Neural cell (in vitro differentiated cells): ENCODE results near the gene PHACTR1. TPM values are rescaled to one million over a fixed set of nuclear protein-coding genes. Genes with fewer than 3 reads are reported as not detected.

Source experiments
- H2AFZ ChIP-seq: fragments of 200-600, 300-800 bp; sonication (generic), shearing (Covaris generic); 2 replicates; pipeline ENCODE4 v1.6.0; 2014; ENCODE audit warnings: low read depth, mild to moderate bottlenecking, antibody characterized with exemption, low read length, moderate library complexity
- H3F3A ChIP-seq: fragments of 200-600 bp; shearing (Covaris generic); 2 replicates; pipeline ENCODE4 v1.6.1; 2016; ENCODE audit warnings: mild to moderate bottlenecking, moderate library complexity, mixed read lengths, antibody characterized with exemption, low read length; ENCODE audit not compliant: insufficient read depth, poor library complexity, severe bottlenecking
- H3K27ac ChIP-seq: fragments of 200-600, 300-800 bp; sonication (generic), shearing (Covaris generic); 2 replicates; pipeline ENCODE4 v1.5.1; 2014; ENCODE audit warnings: mild to moderate bottlenecking, low read length, moderate library complexity
- H3K27me3 ChIP-seq: fragments of 300-800, 200-600 bp; sonication (generic), shearing (Covaris generic); 2 replicates; pipeline ENCODE4 v1.6.0; 2014; ENCODE audit warnings: mild to moderate bottlenecking, low read depth, low read length, moderate library complexity; ENCODE audit not compliant: insufficient read depth
- H3K36me3 ChIP-seq: fragments of 300-800, 200-600 bp; sonication (generic), shearing (Covaris generic); 2 replicates; pipeline ENCODE4 v1.5.1; 2014; ENCODE audit warnings: mild to moderate bottlenecking, antibody characterized with exemption, low read length, moderate library complexity; ENCODE audit not compliant: insufficient read depth
- H3K4me2 ChIP-seq: fragments of 300-800, 200-600 bp; sonication (generic), shearing (Covaris generic); 2 replicates; pipeline ENCODE4 v1.6.0; 2014; ENCODE audit warnings: mild to moderate bottlenecking, low read length
- H3K4me3 ChIP-seq: fragments of 300-800, 200-600 bp; sonication (generic), shearing (Covaris generic); 2 replicates; pipeline ENCODE4 v1.5.1; 2014; ENCODE audit warnings: mild to moderate bottlenecking, low read length, moderate library complexity
- H3K79me2 ChIP-seq: fragments of 200-600 bp; shearing (Covaris generic); replicated peaks from 2 replicates; pipeline ENCODE4 v1.6.0; 2014; ENCODE audit warnings: mild to moderate bottlenecking, low read length, moderate library complexity; ENCODE audit not compliant: insufficient read depth
- H3K9ac ChIP-seq: fragments of 300-800, 200-600 bp; sonication (generic), shearing (Covaris generic); 2 replicates; pipeline ENCODE4 v1.6.1; 2016; ENCODE audit warnings: mild to moderate bottlenecking, low read length, mixed read lengths
- H3K9me2 ChIP-seq: fragments of 200-600 bp; shearing (Covaris generic); 2 replicates; pipeline ENCODE4 v1.6.1; 2016; ENCODE audit warnings: mild to moderate bottlenecking, low read length, mixed read lengths; ENCODE audit not compliant: insufficient read depth
- H3K9me3 ChIP-seq: fragments of 200-600, 300-800 bp; sonication (generic), shearing (Covaris generic); 2 replicates; pipeline ENCODE4 v1.6.1; 2016; ENCODE audit warnings: mild to moderate bottlenecking, mixed run types, low read length, moderate library complexity, mixed read lengths
- H4K20me1 ChIP-seq: fragments of 200-600 bp; shearing (Covaris generic); 2 replicates; pipeline ENCODE4 v1.6.1; 2016; ENCODE audit warnings: mild to moderate bottlenecking, mixed run types; ENCODE audit not compliant: insufficient read depth
- EP300 ChIP-seq: fragments of 450-650 bp; conservative IDR thresholded peaks from 2 replicates; pipeline ENCODE4 v1.6.1; 2014; ENCODE audit warnings: antibody characterized with exemption, mild to moderate bottlenecking, moderate library complexity; ENCODE audit not compliant: poor library complexity, severe bottlenecking
- EZH2 ChIP-seq: fragments of 200-600, 300-800 bp; shearing (Covaris generic), sonication (generic); IDR thresholded peaks from 2 replicates; pipeline ENCODE4 v1.6.1; 2014; ENCODE audit warnings: antibody characterized with exemption, low read length, borderline replicate concordance, mild to moderate bottlenecking; ENCODE audit not compliant: insufficient read depth, poor library complexity, severe bottlenecking
- MXI1 ChIP-seq: fragments of 450-650 bp; conservative IDR thresholded peaks from 2 replicates; pipeline ENCODE4 v1.6.1; 2014; ENCODE audit warnings: antibody characterized with exemption, mild to moderate bottlenecking; ENCODE audit not compliant: poor library complexity, severe bottlenecking
- POLR2AphosphoS5 ChIP-seq: IDR thresholded peaks from 2 replicates; pipeline ENCODE4 v1.6.1; 2012
- RAD21 ChIP-seq: fragments of 450-650 bp; conservative IDR thresholded peaks from 2 replicates; pipeline ENCODE4 v1.6.1; 2014; ENCODE audit warnings: antibody characterized with exemption, mild to moderate bottlenecking, moderate library complexity
- SMC3 ChIP-seq: fragments of 450-650 bp; conservative IDR thresholded peaks from 2 replicates; pipeline ENCODE4 v1.6.1; 2014; ENCODE audit warnings: antibody characterized with exemption, mild to moderate bottlenecking, moderate library complexity; ENCODE audit not compliant: poor library complexity
- TAF1 ChIP-seq: IDR thresholded peaks from 2 replicates; pipeline ENCODE4 v1.6.1; 2012; ENCODE audit warnings: low read depth
- polyA plus RNA-seq: library from polyadenylated mRNA; depleted of rRNA; stranded (reverse); fragments of >200 nt; gene quantifications from 2 replicates; pipeline ENCODE4 v1.2.3, GENCODE V29; 2014
- TF ChIP-seq, protein P1 (sequence below): IDR thresholded peaks from 2 replicates; pipeline ENCODE4 v1.6.1; 2012; ENCODE audit warnings: borderline replicate concordance
- TF ChIP-seq, protein P2 (sequence below): fragments of 450-650 bp; IDR thresholded peaks from 2 replicates; pipeline ENCODE4 v1.5.1; 2014; ENCODE audit warnings: antibody characterized with exemption, mild to moderate bottlenecking, moderate library complexity; ENCODE audit not compliant: poor library complexity, severe bottlenecking

PHACTR1 gene
- polyA plus RNA-seq, 1 donor from 2014 or later = 7.8 TPM

DNA sequence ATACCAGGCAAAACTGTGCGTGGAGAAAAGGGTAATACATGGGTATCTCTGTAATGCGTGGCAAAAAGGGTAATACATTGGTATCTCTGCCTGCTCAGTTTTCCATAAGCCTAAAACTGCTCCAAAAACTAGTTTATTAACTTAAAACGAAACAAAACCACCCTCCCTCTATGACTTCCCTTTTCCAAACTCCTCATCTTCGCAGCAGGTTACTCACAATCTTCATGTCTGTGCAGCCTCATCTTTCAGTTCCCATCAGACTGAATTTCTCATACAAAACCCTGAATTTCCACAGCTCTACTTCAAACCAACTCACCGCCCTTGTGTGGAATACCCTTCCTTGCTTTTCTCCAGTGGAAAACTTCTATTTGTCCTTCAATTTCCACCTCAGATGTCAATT, 199.4 kb downstream of the PHACTR1 start:
- H3K27ac ChIP-seq = no peak overlapping the region
- no peaks in the 10 kb centered on the region for H3F3A ChIP-seq
- H3K9me3 ChIP-seq = no peaks in the 10 kb centered on the region
- H3K4me3 ChIP-seq = no peak overlapping the region
- no peaks in the 10 kb centered on the region for H4K20me1 ChIP-seq
- no peak for TF ChIP-seq RAD21
- no peak for TF ChIP-seq EP300
- no peak for TF ChIP-seq MXI1
- TF ChIP-seq, protein P1, sequence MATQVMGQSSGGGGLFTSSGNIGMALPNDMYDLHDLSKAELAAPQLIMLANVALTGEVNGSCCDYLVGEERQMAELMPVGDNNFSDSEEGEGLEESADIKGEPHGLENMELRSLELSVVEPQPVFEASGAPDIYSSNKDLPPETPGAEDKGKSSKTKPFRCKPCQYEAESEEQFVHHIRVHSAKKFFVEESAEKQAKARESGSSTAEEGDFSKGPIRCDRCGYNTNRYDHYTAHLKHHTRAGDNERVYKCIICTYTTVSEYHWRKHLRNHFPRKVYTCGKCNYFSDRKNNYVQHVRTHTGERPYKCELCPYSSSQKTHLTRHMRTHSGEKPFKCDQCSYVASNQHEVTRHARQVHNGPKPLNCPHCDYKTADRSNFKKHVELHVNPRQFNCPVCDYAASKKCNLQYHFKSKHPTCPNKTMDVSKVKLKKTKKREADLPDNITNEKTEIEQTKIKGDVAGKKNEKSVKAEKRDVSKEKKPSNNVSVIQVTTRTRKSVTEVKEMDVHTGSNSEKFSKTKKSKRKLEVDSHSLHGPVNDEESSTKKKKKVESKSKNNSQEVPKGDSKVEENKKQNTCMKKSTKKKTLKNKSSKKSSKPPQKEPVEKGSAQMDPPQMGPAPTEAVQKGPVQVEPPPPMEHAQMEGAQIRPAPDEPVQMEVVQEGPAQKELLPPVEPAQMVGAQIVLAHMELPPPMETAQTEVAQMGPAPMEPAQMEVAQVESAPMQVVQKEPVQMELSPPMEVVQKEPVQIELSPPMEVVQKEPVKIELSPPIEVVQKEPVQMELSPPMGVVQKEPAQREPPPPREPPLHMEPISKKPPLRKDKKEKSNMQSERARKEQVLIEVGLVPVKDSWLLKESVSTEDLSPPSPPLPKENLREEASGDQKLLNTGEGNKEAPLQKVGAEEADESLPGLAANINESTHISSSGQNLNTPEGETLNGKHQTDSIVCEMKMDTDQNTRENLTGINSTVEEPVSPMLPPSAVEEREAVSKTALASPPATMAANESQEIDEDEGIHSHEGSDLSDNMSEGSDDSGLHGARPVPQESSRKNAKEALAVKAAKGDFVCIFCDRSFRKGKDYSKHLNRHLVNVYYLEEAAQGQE = no peak
- no peak for TF ChIP-seq POLR2AphosphoS5
- no peak for TF ChIP-seq SMC3
- TF ChIP-seq, protein P2, sequence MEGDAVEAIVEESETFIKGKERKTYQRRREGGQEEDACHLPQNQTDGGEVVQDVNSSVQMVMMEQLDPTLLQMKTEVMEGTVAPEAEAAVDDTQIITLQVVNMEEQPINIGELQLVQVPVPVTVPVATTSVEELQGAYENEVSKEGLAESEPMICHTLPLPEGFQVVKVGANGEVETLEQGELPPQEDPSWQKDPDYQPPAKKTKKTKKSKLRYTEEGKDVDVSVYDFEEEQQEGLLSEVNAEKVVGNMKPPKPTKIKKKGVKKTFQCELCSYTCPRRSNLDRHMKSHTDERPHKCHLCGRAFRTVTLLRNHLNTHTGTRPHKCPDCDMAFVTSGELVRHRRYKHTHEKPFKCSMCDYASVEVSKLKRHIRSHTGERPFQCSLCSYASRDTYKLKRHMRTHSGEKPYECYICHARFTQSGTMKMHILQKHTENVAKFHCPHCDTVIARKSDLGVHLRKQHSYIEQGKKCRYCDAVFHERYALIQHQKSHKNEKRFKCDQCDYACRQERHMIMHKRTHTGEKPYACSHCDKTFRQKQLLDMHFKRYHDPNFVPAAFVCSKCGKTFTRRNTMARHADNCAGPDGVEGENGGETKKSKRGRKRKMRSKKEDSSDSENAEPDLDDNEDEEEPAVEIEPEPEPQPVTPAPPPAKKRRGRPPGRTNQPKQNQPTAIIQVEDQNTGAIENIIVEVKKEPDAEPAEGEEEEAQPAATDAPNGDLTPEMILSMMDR = no peak
- no peak for TF ChIP-seq EZH2
- no peaks in the 10 kb centered on the region for H3K36me3 ChIP-seq
- H2AFZ ChIP-seq = no peak overlapping the region
- no peak overlapping the region for H3K4me2 ChIP-seq
- no peaks in the 10 kb centered on the region for H3K9me2 ChIP-seq
- H3K9ac ChIP-seq = no peak overlapping the region
- H3K79me2 ChIP-seq = no peaks in the 10 kb centered on the region
- H3K27me3 ChIP-seq = no peaks in the 10 kb centered on the region

GRCh38 chr6:12916420-12917136, 200.0 kb downstream of the PHACTR1 start:
- H3K27ac ChIP-seq = no peak overlapping the region

More at GRCh38 chr6:12916420-12917136, 200.0 kb downstream of the PHACTR1 start:
- TF ChIP-seq EP300 (no peak), SMC3 (no peak), TAF1 (no peak), RAD21 (no peak), EZH2 (no peak), POLR2AphosphoS5 (no peak), MXI1 (no peak)
- TF ChIP-seq, protein P2 = no peak
- TF ChIP-seq, protein P1 = no peak
- Histone ChIP-seq H3K9ac (no peak overlapping the region), H3K79me2 (no peaks in the 10 kb centered on the region), H3K27me3 (no peaks in the 10 kb centered on the region), H3K4me3 (no peak overlapping the region), H3K36me3 (no peaks in the 10 kb centered on the region), H3K4me2 (no peak overlapping the region), H3F3A (no peaks in the 10 kb centered on the region), H2AFZ (no peak overlapping the region), H3K9me3 (no peaks in the 10 kb centered on the region), H3K9me2 (no peaks in the 10 kb centered on the region), H4K20me1 (no peaks in the 10 kb centered on the region)
